Endothelial cell of umbilical vein (primary cell): ENCODE measurements around the gene CSNK1D. TPM values are rescaled to one million over a fixed set of nuclear protein-coding genes. Genes with fewer than 3 reads are reported as not detected.

Source experiments
- BruUV-seq: library from RNA; stranded (reverse); fragments of 400-500 nt; replicated peaks from 2 replicates; lab custom pipeline; 2021; lab: Mats Ljungman, UMichigan
- CTCF ChIA-PET: fragments of 300-600, 350-600 bp; sonication (Branson Sonifier 250); formaldehyde crosslinking; loops from one replicate; lab custom pipeline; 2021; ENCODE audit warnings: antibody characterized with exemption, inconsistent platforms; lab: Charles Lee
- POLR2A ChIA-PET: fragments of 300-600, 350-600 bp; sonication (Branson Sonifier 250); formaldehyde crosslinking; loops from one replicate; lab custom pipeline; 2021; ENCODE audit warnings: antibody characterized with exemption, inconsistent platforms; lab: Charles Lee
- DNase-seq: peaks from one replicate; pipeline ENCODE4 v3.0.0-alpha.2; 2011; ENCODE audit warnings: low read depth, low spot score
- FAIRE-seq: peaks from 2 replicates; lab custom pipeline; 2011; peaks lifted over from hg19 to GRCh38; lab: Jason Lieb, UNC
- H2AFZ ChIP-seq: 2 replicates; pipeline ENCODE4 v1.6.0; 2012; ENCODE audit warnings: low read depth, low read length, control low read depth, inconsistent platforms
- H3K27ac ChIP-seq: 2 replicates; pipeline ENCODE4 v1.5.1; 2011; ENCODE audit warnings: low read depth, mild to moderate bottlenecking, control low read depth, low read length, moderate library complexity; ENCODE audit not compliant: insufficient read depth
- H3K27me3 ChIP-seq, 2 experiments: 2 replicates each; pipeline versions ENCODE4 v1.6.0 to v1.6.1; 2011; ENCODE audit warnings: low read length in 2 of 2, mixed read lengths in 1 of 2; ENCODE audit not compliant: control insufficient read depth in 2 of 2, insufficient read depth in 2 of 2
- H3K36me3 ChIP-seq, 2 experiments: 2 replicates in 1 of 2; 3 replicates in 1 of 2; pipeline ENCODE4 v1.5.1; 2011; ENCODE audit warnings: low read length in 2 of 2, mild to moderate bottlenecking in 1 of 2, moderate library complexity in 1 of 2; ENCODE audit not compliant: control insufficient read depth in 2 of 2, insufficient read depth in 2 of 2; ENCODE audit errors: extremely low read depth in 1 of 2
- H3K4me1 ChIP-seq: 3 replicates; pipeline ENCODE4 v1.5.1; 2011; ENCODE audit warnings: mild to moderate bottlenecking, low read length; ENCODE audit not compliant: control insufficient read depth, insufficient read depth; ENCODE audit errors: extremely low read depth
- H3K4me2 ChIP-seq: 2 replicates; pipeline ENCODE4 v1.6.1; 2011; ENCODE audit warnings: low read length, control low read depth, mixed read lengths; ENCODE audit not compliant: insufficient read depth
- H3K4me3 ChIP-seq, 3 experiments: fragments of 200-600 bp in 1 of 3; sonication (generic), shearing (Covaris generic) in 1 of 3; replicated peaks in 1 of 3; 2 replicates each; pipeline ENCODE4 v1.5.1; 2011 to 2016; ENCODE audit warnings: control low read depth in 3 of 3, low read length in 3 of 3, mild to moderate bottlenecking in 2 of 3, inconsistent platforms in 1 of 3, low read depth in 1 of 3, moderate library complexity in 1 of 3; ENCODE audit not compliant: insufficient read depth in 1 of 3
- H3K79me2 ChIP-seq: 2 replicates; pipeline ENCODE4 v1.6.0; 2012; ENCODE audit warnings: low read length, inconsistent platforms; ENCODE audit not compliant: control insufficient read depth, insufficient read depth
- H3K9ac ChIP-seq: replicated peaks from 2 replicates; pipeline ENCODE3; 2011; ENCODE audit warnings: low read length, control low read depth; ENCODE audit not compliant: insufficient read depth; ENCODE audit errors: extremely low read depth
- H3K9me1 ChIP-seq: replicated peaks from 3 replicates; pipeline ENCODE4 v1.6.0; 2011; ENCODE audit warnings: mild to moderate bottlenecking, low read length; ENCODE audit not compliant: control insufficient read depth, insufficient read depth; ENCODE audit errors: extremely low read depth
- H3K9me3 ChIP-seq: replicated peaks from 2 replicates; pipeline ENCODE4 v1.5.1; 2012; ENCODE audit warnings: low read length, inconsistent platforms; ENCODE audit not compliant: control insufficient read depth, insufficient read depth
- H4K20me1 ChIP-seq: replicated peaks from 2 replicates; pipeline ENCODE3; 2011; ENCODE audit warnings: mild to moderate bottlenecking, low read length; ENCODE audit not compliant: control insufficient read depth, insufficient read depth; ENCODE audit errors: extremely low read depth
- CTCF ChIP-seq, 2 donors: IDR thresholded peaks; 1 replicate in 1 of 2; 2 replicates in 1 of 2; pipeline ENCODE4 v1.5.1; 2011; ENCODE audit warnings: low read length in 2 of 2, mild to moderate bottlenecking in 2 of 2, moderate library complexity in 2 of 2, control low read depth in 1 of 2, inconsistent platforms in 1 of 2, low read depth in 1 of 2; ENCODE audit not compliant: insufficient read depth in 1 of 2; ENCODE audit errors: extremely low read depth in 1 of 2
- FOS ChIP-seq: IDR thresholded peaks from 2 replicates; pipeline ENCODE4 v1.6.1; 2011; ENCODE audit warnings: mild to moderate bottlenecking, low read length, moderate library complexity, borderline replicate concordance; ENCODE audit not compliant: insufficient read depth
- MAX ChIP-seq: IDR thresholded peaks from 2 replicates; pipeline ENCODE4 v1.6.1; 2011; ENCODE audit not compliant: insufficient read depth, insufficient read length
- POLR2A ChIP-seq: IDR thresholded peaks from 2 replicates; pipeline ENCODE4 v1.6.1; 2012; ENCODE audit warnings: low read depth, mild to moderate bottlenecking, control low read depth, low read length
- POLR2AphosphoS5 ChIP-seq: IDR thresholded peaks from 2 replicates; pipeline ENCODE4 v1.6.1; 2012; ENCODE audit warnings: low read depth, mild to moderate bottlenecking, control low read depth, low read length, moderate library complexity; ENCODE audit not compliant: insufficient read depth
- dilution Hi-C: fragments of 300-500 bp; cut with MboI; formaldehyde crosslinking; loops from one replicate; pipeline ENCODE4 v1.15.0; 2019; ENCODE audit warnings: low sequenced_read_pairs; ENCODE audit not compliant: extremely low pct_ligation_motif_present
- intact Hi-C: fragments of 100-400 bp; cut with micrococcal nuclease; formaldehyde crosslinking; loops from one replicate; pipeline ENCODE4 v1.10.0; 2022
- polyA plus RNA-seq, 4 experiments: library from polyadenylated mRNA; depleted of rRNA in 3 of 4; stranded (reverse) in 3 of 4; unstranded in 1 of 4; fragments of >200 nt; gene quantifications; 2 replicates each; pipeline versions ENCODE4 v1.2.1 to v1.2.3, GENCODE V29; 2011 to 2012; ENCODE audit warnings: missing spikeins in 1 of 4
- total RNA-seq: library from RNA; stranded (reverse); gene quantifications from 2 replicates; pipeline ENCODE4 v1.2.3, GENCODE V29; 2021

Gene CSNK1D
- total and polyA plus RNA-seq, 2 donors (not counting 3 experiments of a cell fraction or from before 2014, with no cell fraction given) = 127 to 155 TPM

GRCh38 chr17:82213251-82214011 lies 60.1 kb downstream of the CSNK1D start:
- POLR2A ChIA-PET = no interaction called here
- CTCF ChIA-PET = interaction anchor here (5.3 kb wide), 1 partner anchor 8 kb away, joined by 22 read pairs; no protein-coding TSS in a partner anchor

GRCh38 chr17:82212331-82213250 lies 60.9 kb downstream of the CSNK1D start, which contains the start of gene CCDC57:
Gene CCDC57 (minus strand): TSS chr17:82212842. CDS start chr17:82201944, 10,898 bp downstream.
- peak within 1 kb of the TSS; percentile 58 for H2AFZ ChIP-seq
- H3K4me1 ChIP-seq = peaks cover 29% of the 10 kb centered on the region
- DNase-seq = peak; percentile 62
- no peaks in the 10 kb centered on the region for H3K36me3 ChIP-seq
- intact Hi-C loops = loop anchor here (1.0 to 10.0 kb wide), 2 partner anchors 7 to 188 kb away; partner anchors contain the start of genes CENPX and LRRC45
- peak within 1 kb of the TSS; percentile 72 for H3K27ac ChIP-seq
- no peaks in the 10 kb centered on the region for H3K79me2 ChIP-seq
- H3K4me3 ChIP-seq = peak within 1 kb of the TSS; percentile 59 to 70 (median 62)
- H3K4me2 ChIP-seq = peak within 1 kb of the TSS; percentile 69
- peak; percentile 76 for FAIRE-seq
- BruUV-seq = no TSS peak
- CTCF ChIA-PET = interaction anchor here (1.0 kb wide), 2 partner anchors 11 to 182 kb away, joined by 3 read pairs; no protein-coding TSS in a partner anchor
- POLR2A ChIA-PET = no interaction called here
- TF ChIP-seq CTCF (IDR thresholded peaks at IDR 0.05; ENCODE audit: extremely low read depth in 1 of 2, insufficient read depth in 1 of 2, low read depth in 1 of 2, low read length in 2 of 2) (no peak), MAX (no peak), POLR2A (peak; percentile 36), POLR2AphosphoS5 (peak; percentile 84)
- H3K9ac ChIP-seq = peak within 1 kb of the TSS; percentile 81
- H3K27me3 ChIP-seq = no peaks in the 10 kb centered on the region
- H4K20me1 ChIP-seq = no peaks in the 10 kb centered on the region
- H3K9me1 ChIP-seq = no peaks in the 10 kb centered on the region
- no peaks in the 10 kb centered on the region for H3K9me3 ChIP-seq
- dilution Hi-C loops = no loop called here

More at GRCh38 chr17:82213251-82214011, 60.1 kb downstream of the CSNK1D start:
- peak overlapping the region; percentile 81 for H3K9ac ChIP-seq
- peak; percentile 45 for DNase-seq
- FAIRE-seq = peak; percentile 82
- BruUV-seq = TSS peak; percentile 30
- peak overlapping the region; percentile 58 for H2AFZ ChIP-seq
- dilution Hi-C loops (no loop called here), intact Hi-C loops (loop anchor here (1.0 to 10.0 kb wide), 2 partner anchors 8 to 189 kb away; partner anchors contain the start of genes CENPX and LRRC45)
- peak overlapping the region; percentile 59 to 70 (median 62) for H3K4me3 ChIP-seq
- H3K27ac ChIP-seq = peak overlapping the region; percentile 72
- H3K4me1 ChIP-seq = peaks cover 33% of the 10 kb centered on the region
- no peaks in the 10 kb centered on the region for H3K9me3 ChIP-seq
- peak overlapping the region; percentile 43 for H3K4me2 ChIP-seq
- no peaks in the 10 kb centered on the region for H3K27me3 ChIP-seq
- H3K79me2 ChIP-seq = no peaks in the 10 kb centered on the region
- H3K36me3 ChIP-seq = no peaks in the 10 kb centered on the region
- no peaks in the 10 kb centered on the region for H4K20me1 ChIP-seq
- no peaks in the 10 kb centered on the region for H3K9me1 ChIP-seq
- TF ChIP-seq FOS = no peak
- peak; percentile 85 for TF ChIP-seq MAX
